B cell (primary cell): ENCODE results near the gene CDT1. TPM values are rescaled to one million over a fixed set of nuclear protein-coding genes. Genes with fewer than 3 reads are reported as not detected.

Source experiments
- ATAC-seq: fragments of 200-7000 bp; cut with Tn5 transposase; one replicate; pipeline ENCODE4 v1.10.0; 2021; ENCODE audit warnings: low read depth, mild to moderate bottlenecking, moderate number of reproducible peaks, moderate library complexity
- CTCF ChIA-PET: fragments of 350-600 bp; sonication (Branson Sonifier 250); formaldehyde crosslinking; loops from one replicate; lab custom pipeline; 2021; ENCODE audit warnings: antibody characterized with exemption, inconsistent platforms; lab: Charles Lee
- POLR2A ChIA-PET: fragments of 350-600 bp; sonication (Branson Sonifier 250); formaldehyde crosslinking; loops from one replicate; lab custom pipeline; 2021; ENCODE audit warnings: antibody characterized with exemption; lab: Charles Lee
- DNase-seq: peaks from one replicate; pipeline ENCODE4 v3.0.0; 2013
- H2AFZ ChIP-seq: 2 replicates; pipeline ENCODE4 v1.6.1; 2012; ENCODE audit warnings: mild to moderate bottlenecking, low read depth, low read length; ENCODE audit not compliant: insufficient read depth, poor library complexity, severe bottlenecking
- H3K27ac ChIP-seq, 2 donors: 1 replicate in 1 of 2; 2 replicates in 1 of 2; pipeline ENCODE4 v1.5.1; 2012 to 2013; ENCODE audit warnings: low read length in 2 of 2, mild to moderate bottlenecking in 2 of 2, moderate library complexity in 1 of 2
- H3K27me3 ChIP-seq, 4 experiments: fragments of 200-600 bp in 1 of 4; sonication (generic) in 1 of 4; replicated peaks in 1 of 4; 1 replicate in 2 of 4; 2 replicates in 2 of 4; pipeline versions ENCODE4 v1.6.1 to v1.7.0; 2013 to 2016; ENCODE audit warnings: low read length in 3 of 4, mild to moderate bottlenecking in 2 of 4, mixed read lengths in 1 of 4, moderate library complexity in 1 of 4; ENCODE audit not compliant: insufficient read depth in 4 of 4, control insufficient read depth in 3 of 4; ENCODE audit errors: control extremely low read depth in 1 of 4
- H3K36me3 ChIP-seq, 2 experiments: replicated peaks in 1 of 2; 1 replicate in 1 of 2; 2 replicates in 1 of 2; pipeline versions ENCODE4 v1.6.1 to v1.7.1; 2013; ENCODE audit warnings: low read length in 1 of 2; ENCODE audit not compliant: insufficient read depth in 2 of 2, control insufficient read depth in 1 of 2; ENCODE audit errors: control extremely low read depth in 1 of 2, extremely low read depth in 1 of 2
- H3K4me1 ChIP-seq, 2 donors: fragments of 200-600 bp in 1 of 2; sonication (generic) in 1 of 2; 1 replicate in 1 of 2; 2 replicates in 1 of 2; pipeline versions ENCODE4 v1.5.1 to v1.6.1; 2013 to 2017; ENCODE audit warnings: low read length in 2 of 2; ENCODE audit not compliant: control insufficient read depth in 2 of 2, insufficient read depth in 2 of 2
- H3K4me2 ChIP-seq: replicated peaks from 2 replicates; pipeline ENCODE3; 2012; ENCODE audit warnings: mild to moderate bottlenecking, low read depth, low read length; ENCODE audit not compliant: poor library complexity, severe bottlenecking
- H3K4me3 ChIP-seq, 5 experiments: fragments of 200-600 bp in 1 of 5; sonication (generic) in 1 of 5; 1 replicate in 3 of 5; 2 replicates in 2 of 5; pipeline versions ENCODE4 v1.5.1 to v1.7.0; 2011 to 2016; ENCODE audit warnings: low read length in 4 of 5, mild to moderate bottlenecking in 4 of 5, low read depth in 2 of 5, control low read depth in 1 of 5, moderate library complexity in 1 of 5; ENCODE audit not compliant: insufficient read depth in 1 of 5; ENCODE audit errors: control extremely low read depth in 1 of 5, extremely low read depth in 1 of 5
- H3K79me2 ChIP-seq: fragments of 200-600 bp; sonication (generic); one replicate; pipeline ENCODE4 v1.6.0; 2016; ENCODE audit warnings: low read length; ENCODE audit not compliant: control insufficient read depth, insufficient read depth
- H3K9ac ChIP-seq: fragments of 200-600 bp; sonication (generic); 2 replicates; pipeline ENCODE4 v1.6.1; 2017; ENCODE audit warnings: mild to moderate bottlenecking, low read length, moderate library complexity
- H3K9me3 ChIP-seq, 3 donors: one replicate each; pipeline versions ENCODE4 v1.6.1 to v1.7.1; 2013; ENCODE audit warnings: low read length in 2 of 3; ENCODE audit not compliant: control insufficient read depth in 2 of 3, insufficient read depth in 1 of 3; ENCODE audit errors: control extremely low read depth in 1 of 3
- H4K20me1 ChIP-seq: 2 replicates; pipeline ENCODE4 v1.6.0; 2012; ENCODE audit warnings: mild to moderate bottlenecking, low read length; ENCODE audit not compliant: insufficient read depth, control insufficient read depth, poor library complexity, severe bottlenecking
- H3K27ac Mint-ChIP-seq: one replicate; pipeline ENCODE4 v1.8.0; 2021; ENCODE audit warnings: mixed read lengths
- H3K27me3 Mint-ChIP-seq: one replicate; pipeline ENCODE4 v1.8.0; 2021; ENCODE audit warnings: mixed read lengths
- H3K4me1 Mint-ChIP-seq: one replicate; pipeline ENCODE4 v1.8.0; 2021; ENCODE audit warnings: mixed read lengths
- H3K4me3 Mint-ChIP-seq: one replicate; pipeline ENCODE4 v1.8.0; 2021; ENCODE audit warnings: mixed read lengths
- H3K9me3 Mint-ChIP-seq: one replicate; pipeline ENCODE4 v1.8.0; 2022; ENCODE audit warnings: mixed read lengths; ENCODE audit not compliant: insufficient read depth
- EZH2 ChIP-seq: IDR thresholded peaks from 2 replicates; pipeline ENCODE4 v1.6.1; 2012; ENCODE audit warnings: borderline replicate concordance, low read depth, mild to moderate bottlenecking, moderate library complexity, low read length; ENCODE audit not compliant: insufficient read depth, poor library complexity, severe bottlenecking
- WGBS: methylation state at CpG from one replicate; pipeline ENCODE4 v1.1.5; 2013; ENCODE audit warnings: missing lambda C conversion rate; ENCODE audit not compliant: insufficient coverage; 5-methylcytosine and 5-hydroxymethylcytosine counted together
- intact Hi-C: fragments of 100-400 bp; cut with micrococcal nuclease; formaldehyde crosslinking; loops from one replicate; pipeline ENCODE4 v1.10.0; 2022
- polyA plus RNA-seq: library from polyadenylated mRNA; depleted of rRNA; stranded (reverse); fragments of >200 nt; gene quantifications from 2 replicates; pipeline ENCODE4 v1.2.3, GENCODE V29; 2012
- total RNA-seq, 2 donors: library from RNA; stranded (reverse); fragments of 120-200 nt in 1 of 2; gene quantifications; 1 replicate in 1 of 2; 2 replicates in 1 of 2; pipeline versions ENCODE4 v1.2.3 to v1.2.4, GENCODE V29; 2013 to 2022
- TF ChIP-seq, protein P1 (sequence below): fragments of 200-600 bp; IDR thresholded peaks from one replicate; pipeline ENCODE4 v1.8.0; 2022; ENCODE audit warnings: antibody characterized with exemption, mild to moderate bottlenecking

The CDT1 gene
- total and polyA plus RNA-seq, 2 donors (not counting 1 experiment from before 2014, with no cell fraction given), result 0.27 to 0.36 TPM

DNA sequence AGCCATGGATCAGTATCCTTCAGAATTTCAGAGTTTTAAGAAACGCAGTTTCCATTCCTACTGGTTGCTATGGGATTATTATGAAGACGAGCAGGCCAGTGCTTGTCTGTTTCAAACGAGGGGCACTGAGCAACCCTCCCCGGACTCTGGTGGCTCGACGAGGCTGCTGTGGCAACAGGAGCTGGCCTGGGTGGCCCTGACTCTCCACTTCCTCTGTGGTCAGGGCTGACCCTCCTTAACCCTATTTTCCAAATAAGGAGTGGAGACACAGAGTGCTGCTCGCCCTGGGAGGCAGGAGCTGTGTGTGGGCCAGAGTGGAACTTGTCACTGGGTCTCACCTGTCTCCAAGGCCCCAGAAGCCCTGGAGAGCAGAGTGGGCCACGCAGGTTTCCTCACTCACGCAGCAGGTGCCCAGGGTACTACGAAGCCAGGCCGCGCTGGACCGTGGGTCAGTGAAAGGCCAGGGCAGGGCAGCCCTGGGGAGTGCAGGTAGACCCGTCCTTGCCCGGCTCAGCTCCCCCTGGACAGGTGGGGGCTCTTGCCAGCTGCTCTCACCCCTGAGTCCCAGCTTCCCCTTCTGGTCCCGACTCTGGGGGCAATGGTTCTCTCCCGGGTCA is 49.8 kb downstream of the CDT1 start:
- Histone ChIP-seq H3K9ac (no peak overlapping the region), H3K27me3 (no peaks in the 10 kb centered on the region), H3K27ac (peak overlapping the region in 1 of 2 donors; percentile 84), H3K4me2 (no peak overlapping the region), H3K4me3 (no peak overlapping the region), H2AFZ (no peak overlapping the region), H3K9me3 (no peaks in the 10 kb centered on the region), H4K20me1 (peaks cover 45% of the 10 kb centered on the region), H3K4me1 (peaks cover 30 to 32% of the 10 kb centered on the region in 2 donors), H3K79me2 (peaks cover 22% of the 10 kb centered on the region), H3K36me3 (peaks cover 0 to 10% of the 10 kb centered on the region in 2 experiments)
- no peak for ATAC-seq
- intact Hi-C loops, result no loop called here
- 95% methylated on average over 15 of the region's 17 CpGs for WGBS
- no peaks in the 10 kb centered on the region for H3K27me3 Mint-ChIP-seq
- CTCF ChIA-PET, result no interaction called here
- H3K9me3 Mint-ChIP-seq, result no peaks in the 10 kb centered on the region
- H3K4me1 Mint-ChIP-seq, result peaks cover 34% of the 10 kb centered on the region
- no peak for DNase-seq
- TF ChIP-seq, protein P1, sequence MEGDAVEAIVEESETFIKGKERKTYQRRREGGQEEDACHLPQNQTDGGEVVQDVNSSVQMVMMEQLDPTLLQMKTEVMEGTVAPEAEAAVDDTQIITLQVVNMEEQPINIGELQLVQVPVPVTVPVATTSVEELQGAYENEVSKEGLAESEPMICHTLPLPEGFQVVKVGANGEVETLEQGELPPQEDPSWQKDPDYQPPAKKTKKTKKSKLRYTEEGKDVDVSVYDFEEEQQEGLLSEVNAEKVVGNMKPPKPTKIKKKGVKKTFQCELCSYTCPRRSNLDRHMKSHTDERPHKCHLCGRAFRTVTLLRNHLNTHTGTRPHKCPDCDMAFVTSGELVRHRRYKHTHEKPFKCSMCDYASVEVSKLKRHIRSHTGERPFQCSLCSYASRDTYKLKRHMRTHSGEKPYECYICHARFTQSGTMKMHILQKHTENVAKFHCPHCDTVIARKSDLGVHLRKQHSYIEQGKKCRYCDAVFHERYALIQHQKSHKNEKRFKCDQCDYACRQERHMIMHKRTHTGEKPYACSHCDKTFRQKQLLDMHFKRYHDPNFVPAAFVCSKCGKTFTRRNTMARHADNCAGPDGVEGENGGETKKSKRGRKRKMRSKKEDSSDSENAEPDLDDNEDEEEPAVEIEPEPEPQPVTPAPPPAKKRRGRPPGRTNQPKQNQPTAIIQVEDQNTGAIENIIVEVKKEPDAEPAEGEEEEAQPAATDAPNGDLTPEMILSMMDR, result no peak
- no peak for TF ChIP-seq EZH2
- H3K27ac Mint-ChIP-seq, result no peak overlapping the region
- H3K4me3 Mint-ChIP-seq, result no peak overlapping the region
- POLR2A ChIA-PET, result no interaction called here

- no peaks in the 10 kb centered on the region for H3K9me3 Mint-ChIP-seq
- no peak overlapping the region for H3K9ac ChIP-seq
- peak overlapping the region; percentile 61 for H3K27ac Mint-ChIP-seq
- POLR2A ChIA-PET, result no interaction called here
- CTCF ChIA-PET, result interaction anchor here (1.5 kb wide), 1 partner anchor 70 kb away, joined by 5 read pairs; no protein-coding TSS in a partner anchor
- H3K36me3 ChIP-seq, result peaks cover 0 to 12% of the 10 kb centered on the region in 2 experiments
- H3K4me3 Mint-ChIP-seq, result peak overlapping the region; percentile 71
- peaks cover 39% of the 10 kb centered on the region for H3K4me1 Mint-ChIP-seq
- intact Hi-C loops, result loop anchor here (1.0 kb wide), 1 partner anchor 362 kb away; no protein-coding TSS in a partner anchor
- H3K27me3 ChIP-seq, result no peaks in the 10 kb centered on the region
- ATAC-seq (peak; percentile 11), DNase-seq (peak; percentile 83)
- peaks cover 45% of the 10 kb centered on the region for H4K20me1 ChIP-seq
- H3K4me3 ChIP-seq, result no peak overlapping the region
- WGBS, result 43% methylated on average over 16 of the region's 20 CpGs
- no peaks in the 10 kb centered on the region for H3K9me3 ChIP-seq
- no peak for TF ChIP-seq EZH2
- TF ChIP-seq, protein P1, result no peak
- H3K27me3 Mint-ChIP-seq, result no peaks in the 10 kb centered on the region
- peaks cover 31% of the 10 kb centered on the region for H3K79me2 ChIP-seq
- H3K27ac ChIP-seq, result peak overlapping the region; percentile 41 to 84
- peaks cover 30 to 36% of the 10 kb centered on the region in 2 donors for H3K4me1 ChIP-seq
- H2AFZ ChIP-seq, result no peak overlapping the region
- H3K4me2 ChIP-seq, result peak overlapping the region; percentile 77
These were observed 50.9 kb downstream of the CDT1 start for GRCh38 chr16:88854306-88855111.
